CD4-positive, alpha-beta T cell (primary cell): ENCODE results near the gene CHRNB2. TPM values are rescaled to one million over a fixed set of nuclear protein-coding genes. Genes with fewer than 3 reads are reported as not detected.
A peak's percentile ranks its signal among the peaks of the same experiment; 100 is the strongest.

Experiments
- ATAC-seq: fragments of 200-7000 bp; cut with Tn5 transposase; one replicate; pipeline ENCODE4 v1.10.0; 2022; ENCODE audit warnings: mild to moderate bottlenecking; ENCODE audit not compliant: poor library complexity
- CTCF ChIA-PET: fragments of 350-600 bp; sonication (Branson Sonifier 250); formaldehyde crosslinking; loops from one replicate; lab custom pipeline; 2021; ENCODE audit warnings: antibody characterized with exemption, inconsistent platforms; lab: Charles Lee
- POLR2A ChIA-PET: fragments of 350-600 bp; sonication (Branson Sonifier 250); formaldehyde crosslinking; loops from one replicate; lab custom pipeline; 2021; ENCODE audit warnings: antibody characterized with exemption, inconsistent platforms; lab: Charles Lee
- DNase-seq, 14 experiments: peaks; one replicate each; pipeline ENCODE4 v3.0.0-alpha.2; 2013 to 2020; ENCODE audit warnings: mixed read lengths in 2 of 14
- H3K27ac ChIP-seq, 2 donors: one replicate each; pipeline versions ENCODE4 v1.5.1 to v1.7.0; 2013; ENCODE audit warnings: low read length in 2 of 2, low read depth in 1 of 2, mild to moderate bottlenecking in 1 of 2
- H3K27me3 ChIP-seq, 2 experiments: 1 replicate in 1 of 2; 2 replicates in 1 of 2; pipeline versions ENCODE4 v1.6.1 to v1.7.0; 2013; ENCODE audit warnings: low read length in 2 of 2, control low read depth in 1 of 2, mild to moderate bottlenecking in 1 of 2, moderate library complexity in 1 of 2; ENCODE audit not compliant: insufficient read depth in 2 of 2, control insufficient read depth in 1 of 2
- H3K36me3 ChIP-seq: one replicate; pipeline ENCODE4 v1.6.1; 2013; ENCODE audit warnings: low read length, control low read depth; ENCODE audit not compliant: insufficient read depth
- H3K4me1 ChIP-seq: one replicate; pipeline ENCODE4 v1.6.1; 2013; ENCODE audit warnings: low read length, control low read depth; ENCODE audit not compliant: insufficient read depth
- H3K4me3 ChIP-seq: one replicate; pipeline ENCODE4 v1.5.1; 2013; ENCODE audit warnings: mild to moderate bottlenecking, low read length, moderate library complexity
- H3K9me3 ChIP-seq, 2 experiments: 1 replicate in 1 of 2; 2 replicates in 1 of 2; pipeline versions ENCODE4 v1.6.1 to v1.7.0; 2013; ENCODE audit warnings: low read length in 2 of 2, mild to moderate bottlenecking in 2 of 2, control low read depth in 1 of 2, moderate library complexity in 1 of 2; ENCODE audit not compliant: control insufficient read depth in 1 of 2, insufficient read depth in 1 of 2
- H3K27ac Mint-ChIP-seq: one replicate; pipeline ENCODE4 v1.8.0; 2020; ENCODE audit warnings: mixed read lengths
- H3K27me3 Mint-ChIP-seq: one replicate; pipeline ENCODE4 v1.8.0; 2021; ENCODE audit warnings: mixed read lengths
- H3K36me3 Mint-ChIP-seq: one replicate; pipeline ENCODE4 v1.8.0; 2021; ENCODE audit warnings: low read depth, mixed read lengths
- H3K4me1 Mint-ChIP-seq: one replicate; pipeline ENCODE4 v1.8.0; 2021; ENCODE audit warnings: low read depth, mixed read lengths
- H3K4me3 Mint-ChIP-seq: one replicate; pipeline ENCODE4 v1.8.0; 2020; ENCODE audit warnings: mild to moderate bottlenecking, mixed read lengths
- H3K9me3 Mint-ChIP-seq: one replicate; pipeline ENCODE4 v1.8.0; 2020; ENCODE audit warnings: mixed read lengths
- CTCF ChIP-seq: fragments of 200-600 bp; IDR thresholded peaks from one replicate; pipeline ENCODE4 v1.8.0; 2022; ENCODE audit warnings: antibody characterized with exemption, mild to moderate bottlenecking
- intact Hi-C, 2 experiments: fragments of 100-400 bp; cut with DNase I in 1 of 2; cut with micrococcal nuclease in 1 of 2; formaldehyde crosslinking; loops; one replicate each; pipeline versions ENCODE4 v1.15.1 to v1.9.0; 2023 to 2025; cut with DNase I, micrococcal nuclease
- total RNA-seq, 174 experiments: library from RNA in 2 of 174; stranded (reverse) in 2 of 174; gene quantifications; one replicate each; pipeline ENCODE4 v1.2.3 and lab custom pipeline; 2021 to 2026

CHRNB2 gene
- total RNA-seq, 2 experiments from 2014 or later: not detected

GRCh38 chr1:154556422-154556821 lies 11.2 kb upstream of the CHRNB2 start:
- H3K4me1 Mint-ChIP-seq: peaks cover 42% of the 10 kb centered on the region
- H3K27me3 ChIP-seq: no peaks in the 10 kb centered on the region
- peaks cover 50% of the 10 kb centered on the region for H3K36me3 ChIP-seq
- ATAC-seq (no peak), DNase-seq (no peak)
- TF ChIP-seq CTCF: no peak
- peak overlapping the region; percentile 50 for H3K4me3 Mint-ChIP-seq
- peaks cover 64% of the 10 kb centered on the region for H3K36me3 Mint-ChIP-seq
- H3K4me1 ChIP-seq: peaks cover 46% of the 10 kb centered on the region
- CTCF ChIA-PET: interaction anchor here (1.8 kb wide), 1 partner anchor 77 kb away, joined by 4 read pairs; no protein-coding TSS in a partner anchor
- no peaks in the 10 kb centered on the region for H3K9me3 ChIP-seq
- peak overlapping the region; percentile 10 for H3K27ac Mint-ChIP-seq
- H3K27me3 Mint-ChIP-seq: no peaks in the 10 kb centered on the region
- no peak overlapping the region for H3K27ac ChIP-seq
- POLR2A ChIA-PET: interaction anchor here (0.6 kb wide), 1 partner anchor 161 kb away, joined by 4 read pairs; no protein-coding TSS in a partner anchor
- intact Hi-C loops: loop anchor here (2.0 to 10.0 kb wide), 9 partner anchors 71 to 528 kb away; partner anchors contain the start of genes ATP8B2 (in 1 of the 2), EFNA4 (in 1 of the 2), HAX1 (in 1 of the 2) and IL6R (in 1 of the 2)
- H3K4me3 ChIP-seq: peak overlapping the region; percentile 87
- no peaks in the 10 kb centered on the region for H3K9me3 Mint-ChIP-seq

GRCh38 chr1:154557248-154557938 lies 10.2 kb upstream of the CHRNB2 start:
- TF ChIP-seq CTCF: no peak
- Mint-ChIP-seq H3K27me3 (no peaks in the 10 kb centered on the region), H3K9me3 (no peaks in the 10 kb centered on the region), H3K36me3 (peaks cover 54% of the 10 kb centered on the region), H3K27ac (peak overlapping the region; percentile 83), H3K4me1 (peaks cover 42% of the 10 kb centered on the region), H3K4me3 (peak overlapping the region; percentile 89)
- intact Hi-C loops: loop anchor here (2.0 to 10.0 kb wide), 9 partner anchors 70 to 527 kb away; partner anchors contain the start of genes ATP8B2 (in 1 of the 2), EFNA4 (in 1 of the 2), HAX1 (in 1 of the 2) and IL6R (in 1 of the 2)
- Histone ChIP-seq H3K4me1 (peaks cover 46% of the 10 kb centered on the region), H3K4me3 (peak overlapping the region; percentile 87), H3K27me3 (no peaks in the 10 kb centered on the region), H3K27ac (peak overlapping the region; percentile 7 to 64), H3K36me3 (peaks cover 40% of the 10 kb centered on the region), H3K9me3 (no peaks in the 10 kb centered on the region)
- CTCF ChIA-PET: interaction anchor here (1.0 to 1.8 kb wide), 2 partner anchors 78 to 154 kb away, joined by 3 to 4 read pairs; no protein-coding TSS in a partner anchor
- peak in 1 of 14 experiments; percentile 24 for DNase-seq
- ATAC-seq: no peak
- POLR2A ChIA-PET: interaction anchor here (1.0 to 1.3 kb wide), 3 partner anchors 11 to 379 kb away, joined by 3 read pairs; partner anchors contain the start of gene PMVK

- Mint-ChIP-seq H3K36me3 (peaks cover 47% of the 10 kb centered on the region), H3K4me3 (peak within 1 kb of the TSS; percentile 91), H3K27ac (peak within 1 kb of the TSS; percentile 83), H3K9me3 (no peaks in the 10 kb centered on the region), H3K4me1 (peaks cover 42% of the 10 kb centered on the region), H3K27me3 (no peaks in the 10 kb centered on the region)
- POLR2A ChIA-PET: interaction anchor here (0.6 to 1.7 kb wide), 5 partner anchors 12 to 455 kb away, joined by 3 to 5 read pairs (median 3); partner anchors contain the start of gene PMVK
- ATAC-seq (no peak), DNase-seq (peak in 11 of 14 experiments; percentile 8 to 75 (median 21))
- intact Hi-C loops: loop anchor here (1.0 to 10.0 kb wide), 13 partner anchors 51 to 527 kb away; partner anchors contain the start of genes ADAR (in 2 of the 2), ATP8B2 (in 1 of the 2), EFNA4 (in 1 of the 2) and HAX1 (in 1 of the 2)
- H3K4me1 ChIP-seq: peaks cover 46% of the 10 kb centered on the region
- CTCF ChIA-PET: interaction anchor here (1.0 to 2.4 kb wide), 2 partner anchors 155 to 320 kb away, joined by 3 to 15 read pairs; no protein-coding TSS in a partner anchor
- peak within 1 kb of the TSS; percentile 87 for H3K4me3 ChIP-seq
- no peaks in the 10 kb centered on the region for H3K9me3 ChIP-seq
- no peaks in the 10 kb centered on the region for H3K27me3 ChIP-seq
- peak within 1 kb of the TSS; percentile 64 to 84 for H3K27ac ChIP-seq
- no peak for TF ChIP-seq CTCF
- peaks cover 33% of the 10 kb centered on the region for H3K36me3 ChIP-seq
Observed at GRCh38 chr1:154557939-154558719, 9.4 kb upstream of the CHRNB2 start, which contains the start of gene UBE2Q1. Gene UBE2Q1, minus strand, starts transcription at chr1:154558662. Its CDS starts 109 bp downstream, at chr1:154558553.
